ENCODE data around the gene KDM7A.

DNA sequence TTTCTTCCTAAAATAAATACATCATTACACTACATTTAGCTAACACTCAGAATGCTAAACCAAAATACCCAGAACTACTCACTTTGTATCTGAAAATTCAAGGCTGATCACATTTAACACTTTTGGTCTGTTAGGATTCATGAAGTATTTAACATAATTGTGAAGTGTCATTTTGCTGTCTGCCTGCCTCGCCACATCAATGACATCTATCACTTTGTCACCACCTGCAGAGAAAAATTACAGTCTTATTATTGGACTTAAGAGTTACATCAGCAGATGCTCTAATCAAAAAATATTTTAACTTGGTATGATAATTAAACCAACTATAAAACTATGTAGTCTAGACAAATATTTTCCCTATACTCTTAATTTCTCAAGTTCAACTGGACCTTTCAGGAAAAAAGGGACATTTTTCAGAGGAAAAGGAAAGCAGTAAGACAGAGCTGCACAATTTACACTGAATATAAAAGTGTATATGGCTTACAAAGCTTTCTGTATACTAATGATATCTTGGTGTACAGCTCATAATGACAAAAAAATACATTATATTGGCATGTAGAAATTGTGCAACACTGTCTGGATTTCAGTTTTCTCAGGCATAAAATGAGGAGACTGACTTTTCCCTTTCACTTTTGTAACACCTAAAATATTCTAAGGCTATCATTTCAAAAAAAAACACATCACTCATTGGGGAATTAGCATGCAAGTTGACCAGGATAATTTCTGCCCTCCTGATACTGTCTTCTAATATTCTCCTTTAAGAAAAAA lies 49.2 kb downstream of the KDM7A start:
- TF ChIP-seq EZH2 (IDR thresholded peaks at IDR 0.05; ENCODE audit: borderline replicate concordance, low read depth, low read length, severe bottlenecking) = no peak
- TF ChIP-seq, protein P1, sequence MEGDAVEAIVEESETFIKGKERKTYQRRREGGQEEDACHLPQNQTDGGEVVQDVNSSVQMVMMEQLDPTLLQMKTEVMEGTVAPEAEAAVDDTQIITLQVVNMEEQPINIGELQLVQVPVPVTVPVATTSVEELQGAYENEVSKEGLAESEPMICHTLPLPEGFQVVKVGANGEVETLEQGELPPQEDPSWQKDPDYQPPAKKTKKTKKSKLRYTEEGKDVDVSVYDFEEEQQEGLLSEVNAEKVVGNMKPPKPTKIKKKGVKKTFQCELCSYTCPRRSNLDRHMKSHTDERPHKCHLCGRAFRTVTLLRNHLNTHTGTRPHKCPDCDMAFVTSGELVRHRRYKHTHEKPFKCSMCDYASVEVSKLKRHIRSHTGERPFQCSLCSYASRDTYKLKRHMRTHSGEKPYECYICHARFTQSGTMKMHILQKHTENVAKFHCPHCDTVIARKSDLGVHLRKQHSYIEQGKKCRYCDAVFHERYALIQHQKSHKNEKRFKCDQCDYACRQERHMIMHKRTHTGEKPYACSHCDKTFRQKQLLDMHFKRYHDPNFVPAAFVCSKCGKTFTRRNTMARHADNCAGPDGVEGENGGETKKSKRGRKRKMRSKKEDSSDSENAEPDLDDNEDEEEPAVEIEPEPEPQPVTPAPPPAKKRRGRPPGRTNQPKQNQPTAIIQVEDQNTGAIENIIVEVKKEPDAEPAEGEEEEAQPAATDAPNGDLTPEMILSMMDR (IDR thresholded peaks at IDR 0.05; ENCODE audit: borderline replicate concordance, extremely low read depth, low read length, poor library complexity, severe bottlenecking) = no peak

All from DND-41 (cell line).